B cell (primary cell): Measurements from ENCODE around the gene AHNAK. TPM values are rescaled to one million over a fixed set of nuclear protein-coding genes. Genes with fewer than 3 reads are reported as not detected.
A peak's percentile ranks its signal among the peaks of the same experiment; 100 is the strongest.

Source experiments
- ATAC-seq: fragments of 200-7000 bp; cut with Tn5 transposase; one replicate; pipeline ENCODE4 v1.10.0; 2021; ENCODE audit warnings: low read depth, mild to moderate bottlenecking, moderate number of reproducible peaks, moderate library complexity
- CTCF ChIA-PET: fragments of 350-600 bp; sonication (Branson Sonifier 250); formaldehyde crosslinking; loops from one replicate; lab custom pipeline; 2021; ENCODE audit warnings: antibody characterized with exemption, inconsistent platforms; lab: Charles Lee
- POLR2A ChIA-PET: fragments of 350-600 bp; sonication (Branson Sonifier 250); formaldehyde crosslinking; loops from one replicate; lab custom pipeline; 2021; ENCODE audit warnings: antibody characterized with exemption; lab: Charles Lee
- DNase-seq: peaks from one replicate; pipeline ENCODE4 v3.0.0; 2013
- H2AFZ ChIP-seq: 2 replicates; pipeline ENCODE4 v1.6.1; 2012; ENCODE audit warnings: mild to moderate bottlenecking, low read depth, low read length; ENCODE audit not compliant: insufficient read depth, poor library complexity, severe bottlenecking
- H3K27ac ChIP-seq, 2 donors: 1 replicate in 1 of 2; 2 replicates in 1 of 2; pipeline ENCODE4 v1.5.1; 2012 to 2013; ENCODE audit warnings: low read length in 2 of 2, mild to moderate bottlenecking in 2 of 2, moderate library complexity in 1 of 2
- H3K27me3 ChIP-seq, 4 experiments: fragments of 200-600 bp in 1 of 4; sonication (generic) in 1 of 4; replicated peaks in 1 of 4; 1 replicate in 2 of 4; 2 replicates in 2 of 4; pipeline versions ENCODE4 v1.6.1 to v1.7.0; 2013 to 2016; ENCODE audit warnings: low read length in 3 of 4, mild to moderate bottlenecking in 2 of 4, mixed read lengths in 1 of 4, moderate library complexity in 1 of 4; ENCODE audit not compliant: insufficient read depth in 4 of 4, control insufficient read depth in 3 of 4; ENCODE audit errors: control extremely low read depth in 1 of 4
- H3K36me3 ChIP-seq, 2 experiments: replicated peaks in 1 of 2; 1 replicate in 1 of 2; 2 replicates in 1 of 2; pipeline versions ENCODE4 v1.6.1 to v1.7.1; 2013; ENCODE audit warnings: low read length in 1 of 2; ENCODE audit not compliant: insufficient read depth in 2 of 2, control insufficient read depth in 1 of 2; ENCODE audit errors: control extremely low read depth in 1 of 2, extremely low read depth in 1 of 2
- H3K4me1 ChIP-seq, 2 donors: fragments of 200-600 bp in 1 of 2; sonication (generic) in 1 of 2; 1 replicate in 1 of 2; 2 replicates in 1 of 2; pipeline versions ENCODE4 v1.5.1 to v1.6.1; 2013 to 2017; ENCODE audit warnings: low read length in 2 of 2; ENCODE audit not compliant: control insufficient read depth in 2 of 2, insufficient read depth in 2 of 2
- H3K4me2 ChIP-seq: replicated peaks from 2 replicates; pipeline ENCODE3; 2012; ENCODE audit warnings: mild to moderate bottlenecking, low read depth, low read length; ENCODE audit not compliant: poor library complexity, severe bottlenecking
- H3K4me3 ChIP-seq, 5 experiments: fragments of 200-600 bp in 1 of 5; sonication (generic) in 1 of 5; 1 replicate in 3 of 5; 2 replicates in 2 of 5; pipeline versions ENCODE4 v1.5.1 to v1.7.0; 2011 to 2016; ENCODE audit warnings: low read length in 4 of 5, mild to moderate bottlenecking in 4 of 5, low read depth in 2 of 5, control low read depth in 1 of 5, moderate library complexity in 1 of 5; ENCODE audit not compliant: insufficient read depth in 1 of 5; ENCODE audit errors: control extremely low read depth in 1 of 5, extremely low read depth in 1 of 5
- H3K79me2 ChIP-seq: fragments of 200-600 bp; sonication (generic); one replicate; pipeline ENCODE4 v1.6.0; 2016; ENCODE audit warnings: low read length; ENCODE audit not compliant: control insufficient read depth, insufficient read depth
- H3K9ac ChIP-seq: fragments of 200-600 bp; sonication (generic); 2 replicates; pipeline ENCODE4 v1.6.1; 2017; ENCODE audit warnings: mild to moderate bottlenecking, low read length, moderate library complexity
- H3K9me3 ChIP-seq, 3 donors: one replicate each; pipeline versions ENCODE4 v1.6.1 to v1.7.1; 2013; ENCODE audit warnings: low read length in 2 of 3; ENCODE audit not compliant: control insufficient read depth in 2 of 3, insufficient read depth in 1 of 3; ENCODE audit errors: control extremely low read depth in 1 of 3
- H4K20me1 ChIP-seq: 2 replicates; pipeline ENCODE4 v1.6.0; 2012; ENCODE audit warnings: mild to moderate bottlenecking, low read length; ENCODE audit not compliant: insufficient read depth, control insufficient read depth, poor library complexity, severe bottlenecking
- H3K27ac Mint-ChIP-seq: one replicate; pipeline ENCODE4 v1.8.0; 2021; ENCODE audit warnings: mixed read lengths
- H3K27me3 Mint-ChIP-seq: one replicate; pipeline ENCODE4 v1.8.0; 2021; ENCODE audit warnings: mixed read lengths
- H3K4me1 Mint-ChIP-seq: one replicate; pipeline ENCODE4 v1.8.0; 2021; ENCODE audit warnings: mixed read lengths
- H3K4me3 Mint-ChIP-seq: one replicate; pipeline ENCODE4 v1.8.0; 2021; ENCODE audit warnings: mixed read lengths
- H3K9me3 Mint-ChIP-seq: one replicate; pipeline ENCODE4 v1.8.0; 2022; ENCODE audit warnings: mixed read lengths; ENCODE audit not compliant: insufficient read depth
- EZH2 ChIP-seq: IDR thresholded peaks from 2 replicates; pipeline ENCODE4 v1.6.1; 2012; ENCODE audit warnings: borderline replicate concordance, low read depth, mild to moderate bottlenecking, moderate library complexity, low read length; ENCODE audit not compliant: insufficient read depth, poor library complexity, severe bottlenecking
- WGBS: methylation state at CpG from one replicate; pipeline ENCODE4 v1.1.5; 2013; ENCODE audit warnings: missing lambda C conversion rate; ENCODE audit not compliant: insufficient coverage; 5-methylcytosine and 5-hydroxymethylcytosine counted together
- intact Hi-C: fragments of 100-400 bp; cut with micrococcal nuclease; formaldehyde crosslinking; loops from one replicate; pipeline ENCODE4 v1.10.0; 2022
- polyA plus RNA-seq: library from polyadenylated mRNA; depleted of rRNA; stranded (reverse); fragments of >200 nt; gene quantifications from 2 replicates; pipeline ENCODE4 v1.2.3, GENCODE V29; 2012
- total RNA-seq, 2 donors: library from RNA; stranded (reverse); fragments of 120-200 nt in 1 of 2; gene quantifications; 1 replicate in 1 of 2; 2 replicates in 1 of 2; pipeline versions ENCODE4 v1.2.3 to v1.2.4, GENCODE V29; 2013 to 2022
- TF ChIP-seq, protein P1 (sequence below): fragments of 200-600 bp; IDR thresholded peaks from one replicate; pipeline ENCODE4 v1.8.0; 2022; ENCODE audit warnings: antibody characterized with exemption, mild to moderate bottlenecking

Gene AHNAK
- total and polyA plus RNA-seq, 2 donors (not counting 1 experiment from before 2014, with no cell fraction given) = 63.7 to 229 TPM

GRCh38 chr11:62546929-62547625 lies 471 bp upstream of the AHNAK start:
- intact Hi-C loops = loop anchor here (1.0 kb wide), 1 partner anchor 9 kb away; no protein-coding TSS in a partner anchor
- 20% methylated on average over 37 of the region's 40 CpGs for WGBS
- H3K27me3 ChIP-seq = no peaks in the 10 kb centered on the region
- peaks cover 55% of the 10 kb centered on the region for H3K79me2 ChIP-seq
- ChIA-PET POLR2A (interaction anchor here (0.6 to 1.3 kb wide), 4 partner anchors 8 to 1192 kb away, joined by 3 to 8 read pairs (median 6); partner anchors contain the start of gene TUT1), CTCF (interaction anchor here (1.0 to 2.6 kb wide), 7 partner anchors 8 to 122 kb away, joined by 3 to 14 read pairs (median 5); partner anchors contain the start of gene TUT1)
- no peaks in the 10 kb centered on the region for H3K9me3 Mint-ChIP-seq
- no peak for ATAC-seq
- no peaks in the 10 kb centered on the region for H3K9me3 ChIP-seq
- H3K9ac ChIP-seq = peak overlapping the region; percentile 98
- peak overlapping the region; percentile 71 for H3K27ac Mint-ChIP-seq
- peak overlapping the region; percentile 62 for H2AFZ ChIP-seq
- peak overlapping the region; percentile 97 for H3K4me2 ChIP-seq
- H3K36me3 ChIP-seq = no peaks in the 10 kb centered on the region
- TF ChIP-seq, protein P1, sequence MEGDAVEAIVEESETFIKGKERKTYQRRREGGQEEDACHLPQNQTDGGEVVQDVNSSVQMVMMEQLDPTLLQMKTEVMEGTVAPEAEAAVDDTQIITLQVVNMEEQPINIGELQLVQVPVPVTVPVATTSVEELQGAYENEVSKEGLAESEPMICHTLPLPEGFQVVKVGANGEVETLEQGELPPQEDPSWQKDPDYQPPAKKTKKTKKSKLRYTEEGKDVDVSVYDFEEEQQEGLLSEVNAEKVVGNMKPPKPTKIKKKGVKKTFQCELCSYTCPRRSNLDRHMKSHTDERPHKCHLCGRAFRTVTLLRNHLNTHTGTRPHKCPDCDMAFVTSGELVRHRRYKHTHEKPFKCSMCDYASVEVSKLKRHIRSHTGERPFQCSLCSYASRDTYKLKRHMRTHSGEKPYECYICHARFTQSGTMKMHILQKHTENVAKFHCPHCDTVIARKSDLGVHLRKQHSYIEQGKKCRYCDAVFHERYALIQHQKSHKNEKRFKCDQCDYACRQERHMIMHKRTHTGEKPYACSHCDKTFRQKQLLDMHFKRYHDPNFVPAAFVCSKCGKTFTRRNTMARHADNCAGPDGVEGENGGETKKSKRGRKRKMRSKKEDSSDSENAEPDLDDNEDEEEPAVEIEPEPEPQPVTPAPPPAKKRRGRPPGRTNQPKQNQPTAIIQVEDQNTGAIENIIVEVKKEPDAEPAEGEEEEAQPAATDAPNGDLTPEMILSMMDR = no peak
- TF ChIP-seq EZH2 = no peak
- H3K27me3 Mint-ChIP-seq = no peaks in the 10 kb centered on the region
- peaks cover 73% of the 10 kb centered on the region for H3K4me1 Mint-ChIP-seq
- peak overlapping the region; percentile 91 to 94 for H3K27ac ChIP-seq
- H4K20me1 ChIP-seq = peaks cover 38% of the 10 kb centered on the region
- H3K4me1 ChIP-seq = peaks cover 52 to 68% of the 10 kb centered on the region in 2 donors
- peak overlapping the region; percentile 42 to 99 (median 93) for H3K4me3 ChIP-seq
- H3K4me3 Mint-ChIP-seq = peak overlapping the region; percentile 97
- no peak for DNase-seq
